ENCODE results near the gene AMOTL1. TPM values are rescaled to one million over a fixed set of nuclear protein-coding genes. Genes with fewer than 3 reads are reported as not detected.
A peak's percentile ranks its signal among the peaks of the same experiment; 100 is the strongest.

The AMOTL1 gene
- total RNA-seq, 1 experiment from 2014 or later = 32.6 TPM

DNA sequence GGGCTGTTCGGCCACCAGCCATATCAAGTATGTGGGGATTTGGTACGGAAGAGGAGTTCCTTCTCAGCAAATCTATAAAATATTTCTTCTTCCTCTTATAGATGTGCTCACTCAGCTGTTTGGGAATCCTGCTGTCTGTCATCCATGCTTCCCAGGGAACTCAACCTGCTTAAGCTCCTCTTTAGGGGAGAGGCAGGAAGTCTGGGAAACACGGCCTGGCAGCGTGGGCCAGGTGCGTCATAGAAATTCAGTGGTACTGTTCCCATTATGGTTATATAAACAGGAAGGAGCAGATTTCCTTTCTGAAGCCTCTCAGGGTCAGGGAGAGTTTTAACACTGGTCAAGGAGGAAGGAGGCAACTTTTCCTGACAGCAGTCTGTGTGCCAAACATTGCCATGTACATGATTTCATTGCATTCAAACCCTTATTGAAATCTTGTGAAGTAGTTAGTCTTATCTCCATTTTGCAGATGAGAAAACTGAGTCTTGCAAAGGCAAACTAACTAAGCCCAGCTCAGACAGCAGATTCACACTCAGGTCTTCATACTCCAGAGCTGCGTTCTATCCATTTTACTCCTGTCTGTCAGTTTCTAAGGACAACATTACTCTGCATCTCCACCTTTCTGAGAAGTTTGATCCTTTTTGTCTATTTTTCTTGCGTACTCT is 35.4 kb upstream of the AMOTL1 start:
- H3K4me2 ChIP-seq (ENCODE audit: low read length) = peak overlapping the region; percentile 70
- no peaks in the 10 kb centered on the region for H3K79me2 ChIP-seq (ENCODE audit: low read length)
- H3F3A ChIP-seq (ENCODE audit: low read length, unreplicated experiment) = peaks cover 25% of the 10 kb centered on the region
- POLR2A ChIA-PET (ENCODE audit: unreplicated experiment) = interaction anchor here (0.7 kb wide), 1 partner anchor 334 kb away, joined by 3 read pairs; the partner anchor contains the start of gene SRSF8
- ATAC-seq (peak; percentile 52), DNase-seq (peak; percentile 96)
- no peak for TF ChIP-seq EZH2 (IDR thresholded peaks at IDR 0.05; ENCODE audit: low read length, unreplicated experiment)
- no peak for TF ChIP-seq EZH2phosphoT487 (IDR thresholded peaks at IDR 0.05; ENCODE audit: borderline replicate concordance, low read length)
- no peak for TF ChIP-seq CTCF (conservative IDR thresholded peaks at IDR 0.05; ENCODE audit: low read depth, low read length)
- H2AFZ ChIP-seq (ENCODE audit: low read length) = no peak overlapping the region
- no peaks in the 10 kb centered on the region for H3K9me3 ChIP-seq (ENCODE audit: low read length)
- intact Hi-C loops (cut with micrococcal nuclease) = loop anchor here (2.0 kb wide), 2 partner anchors 24 to 110 kb away; no protein-coding TSS in a partner anchor
- H3K27ac ChIP-seq (ENCODE audit: low read length) = peak overlapping the region; percentile 96
- H3K9me2 ChIP-seq (replicated peaks; ENCODE audit: low read length) = no peaks in the 10 kb centered on the region
- peak overlapping the region; percentile 79 for H3K9ac ChIP-seq (ENCODE audit: low read length)
- no peaks in the 10 kb centered on the region for H4K20me1 ChIP-seq (ENCODE audit: low read length)
- H3K27me3 ChIP-seq (ENCODE audit: low read length) = no peaks in the 10 kb centered on the region
- CTCF ChIA-PET = interaction anchor here (1.0 to 1.1 kb wide), 2 partner anchors 10 to 110 kb away, joined by 6 to 7 read pairs; no protein-coding TSS in a partner anchor
- H3K4me3 ChIP-seq (ENCODE audit: low read length) = peak overlapping the region; percentile 4; the same call in 1 of the 2 replicates
- no TSS peak for BruUV-seq (replicated peaks)
- peaks cover 90% of the 10 kb centered on the region for H3K4me1 ChIP-seq (ENCODE audit: insufficient read depth, low read length)
- no peaks in the 10 kb centered on the region for H3K36me3 ChIP-seq (ENCODE audit: low read depth, low read length)

DNA sequence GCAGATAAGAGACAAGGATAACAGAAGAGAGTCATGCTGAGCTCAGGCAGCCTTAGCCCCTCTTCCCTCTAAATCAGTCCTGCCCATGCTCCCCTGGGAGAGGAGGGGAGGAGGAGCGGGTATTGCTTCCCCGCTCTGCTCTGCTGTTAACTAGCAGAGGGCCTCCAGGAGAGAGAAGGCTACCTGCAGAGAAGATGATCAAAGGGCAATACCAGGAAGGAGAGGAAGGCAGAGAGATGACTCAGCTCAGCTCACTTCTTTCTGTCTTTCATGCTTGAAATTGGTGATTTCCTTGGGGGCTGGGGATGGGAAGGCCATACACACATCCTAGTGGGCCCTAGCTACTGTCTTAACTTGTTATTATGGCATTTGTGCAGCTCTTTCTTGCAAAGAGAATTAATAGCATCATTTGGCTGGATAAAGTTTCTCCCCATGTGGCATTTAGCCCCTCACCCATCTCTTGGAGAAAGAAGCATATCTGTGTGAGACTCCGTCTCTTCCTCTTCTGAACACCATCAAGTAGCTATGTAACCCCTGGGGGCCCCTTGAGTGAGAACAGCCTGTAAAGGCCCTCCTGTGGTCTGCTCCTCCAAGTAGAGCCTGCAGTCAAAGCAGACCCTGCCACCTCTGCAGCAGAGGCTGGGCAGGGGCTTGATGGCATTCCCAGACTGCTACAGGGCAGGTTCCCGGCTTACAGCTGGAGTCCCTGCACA is 33.4 kb upstream of the AMOTL1 start:
- Histone ChIP-seq H3K9me3 (ENCODE audit: low read length) (no peaks in the 10 kb centered on the region), H2AFZ (ENCODE audit: low read length) (peak overlapping the region; percentile 20; the same call in 1 of the 2 replicates), H3K36me3 (ENCODE audit: low read depth, low read length) (no peaks in the 10 kb centered on the region), H3K9ac (ENCODE audit: low read length) (peak overlapping the region; percentile 3; the same call in 1 of the 2 replicates), H3K4me1 (ENCODE audit: insufficient read depth, low read length) (peaks cover 83% of the 10 kb centered on the region), H3K9me2 (replicated peaks; ENCODE audit: low read length) (no peaks in the 10 kb centered on the region), H3F3A (ENCODE audit: low read length, unreplicated experiment) (peaks cover 26% of the 10 kb centered on the region), H3K4me2 (ENCODE audit: low read length) (peak overlapping the region; percentile 34), H4K20me1 (ENCODE audit: low read length) (no peaks in the 10 kb centered on the region), H3K27ac (ENCODE audit: low read length) (peak overlapping the region; percentile 96), H3K79me2 (ENCODE audit: low read length) (no peaks in the 10 kb centered on the region), H3K4me3 (ENCODE audit: low read length) (no peak overlapping the region), H3K27me3 (ENCODE audit: low read length) (no peaks in the 10 kb centered on the region)
- ChIA-PET POLR2A (ENCODE audit: unreplicated experiment) (no interaction called here), CTCF (no interaction called here)
- intact Hi-C loops (cut with micrococcal nuclease) = loop anchor here (5.0 kb wide), 1 partner anchor 57 kb away; no protein-coding TSS in a partner anchor
- no peak; the same call in 1 of the 2 replicates for ATAC-seq
- no TSS peak for BruUV-seq (replicated peaks)
- TF ChIP-seq EZH2 (IDR thresholded peaks at IDR 0.05; ENCODE audit: low read length, unreplicated experiment) (no peak), EZH2phosphoT487 (IDR thresholded peaks at IDR 0.05; ENCODE audit: borderline replicate concordance, low read length) (no peak), CTCF (conservative IDR thresholded peaks at IDR 0.05; ENCODE audit: low read depth, low read length) (no peak)
- peak; percentile 76 for DNase-seq
